ENCODE results near the gene ETNK2. TPM values are rescaled to one million over a fixed set of nuclear protein-coding genes. Genes with fewer than 3 reads are reported as not detected.

Gene ETNK2
- total and polyA plus RNA-seq, 2 of the 8 experiments (the other 6 are each of a cell fraction or from before 2014, with no cell fraction given) = 20.1 to 26.7 TPM

DNA sequence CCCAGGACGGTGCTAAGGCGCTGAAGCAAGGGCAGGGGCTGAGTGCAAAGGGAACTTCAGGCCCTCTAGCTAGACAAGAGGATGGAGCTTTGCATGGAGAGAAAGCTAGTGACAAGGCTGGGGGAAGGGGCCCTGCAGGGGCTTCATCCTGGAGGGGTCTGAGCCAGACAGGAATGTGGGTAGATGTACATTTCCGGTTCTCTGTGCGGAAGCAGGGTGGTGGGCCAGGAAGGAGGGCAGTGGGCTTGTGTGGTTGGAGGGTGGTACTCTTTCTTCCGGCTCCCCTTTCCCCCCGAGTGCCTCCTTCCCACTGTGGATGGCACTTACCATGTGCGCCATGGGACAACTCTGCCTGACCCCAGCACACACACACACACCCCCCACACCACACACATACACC, 42.9 kb upstream of the ETNK2 start:
- peaks cover 7% of the 10 kb centered on the region for H3K23me2 ChIP-seq (ENCODE audit: low read depth, low read length)
- peaks cover 5% of the 10 kb centered on the region for H3K79me1 ChIP-seq (ENCODE audit: low read depth, low read length)
- no peaks in the 10 kb centered on the region for H3K9me3 ChIP-seq (ENCODE audit: insufficient read depth in 2 of 2, low read depth in 1 of 2, low read length in 1 of 2)
- no peak overlapping the region for H3K4me2 ChIP-seq (ENCODE audit: insufficient read depth in 1 of 2, low read depth in 2 of 2, low read length in 2 of 2)
- no peak overlapping the region for H3K4ac ChIP-seq (replicated peaks; ENCODE audit: insufficient read length, low read depth, low read length)
- H4K20me1 ChIP-seq (replicated peaks in 1 of 2; ENCODE audit: control insufficient read depth in 1 of 2, insufficient read depth in 2 of 2, low read length in 2 of 2) = peaks cover 0 to 6% of the 10 kb centered on the region in 2 experiments
- H3K36me3 ChIP-seq (ENCODE audit: control insufficient read depth in 2 of 4, insufficient read depth in 4 of 4, low read length in 3 of 4) = no peaks in the 10 kb centered on the region; a peak in 1 of 8 replicates
- H3K23ac ChIP-seq (ENCODE audit: insufficient read length) = no peak overlapping the region
- WGBS, 2 experiments (ENCODE audit: extremely low coverage in 1 of 2, insufficient coverage in 1 of 2, insufficient read length in 1 of 2, insufficient replicate concordance in 2 of 2, low coverage in 1 of 2, low lambda C conversion rate in 2 of 2, missing lambda C conversion rate in 1 of 2) = 96% methylated on average over 7 of the region's 7 CpGs; no CpG with 5 or more reads in 1 of the 2 experiments
- FAIRE-seq = no peak
- no peak overlapping the region for H2BK15ac ChIP-seq (ENCODE audit: low read length)
- peaks cover 0 to 5% (median 2%) of the 10 kb centered on the region in 4 experiments; a peak in 2 of 7 replicates for H3K27me3 ChIP-seq (replicated peaks in 1 of 4; ENCODE audit: control insufficient read depth in 3 of 4, extremely low read depth in 1 of 4, insufficient read depth in 3 of 4, low read length in 3 of 4)
- H3K18ac ChIP-seq (ENCODE audit: extremely low read depth, low read length) = no peak overlapping the region
- H2BK20ac ChIP-seq (ENCODE audit: low read length) = 0 out of 2 replicates have a peak overlapping the region, but pooled peaks have one; percentile 2
- H3K27ac ChIP-seq (ENCODE audit: low read depth, low read length) = no peak overlapping the region
- no peak overlapping the region for H2AFZ ChIP-seq (ENCODE audit: low read length)
- peak overlapping the region; percentile 9; the same call in 1 of the 2 replicates for H4K8ac ChIP-seq (ENCODE audit: extremely low read depth, insufficient read depth, low read length)
- peaks cover 0 to 5% (median 0%) of the 10 kb centered on the region in 4 experiments; a peak in 3 of 7 replicates for H3K4me1 ChIP-seq (replicated peaks in 1 of 4; ENCODE audit: control insufficient read depth in 3 of 4, insufficient read depth in 4 of 4, low read length in 3 of 4)
- ChIA-PET CTCF (ENCODE audit: partially characterized antibody) (interaction anchor here (0.6 to 7.0 kb wide), 9 partner anchors 10 to 201 kb away, joined by 3 to 73 read pairs (median 4); partner anchors contain the start of genes GOLT1A and REN), POLR2A (ENCODE audit: partially characterized antibody) (interaction anchor here (0.7 to 1.8 kb wide), 2 partner anchors 10 to 19 kb away, joined by 3 to 8 read pairs; partner anchors contain the start of gene GOLT1A)
- no peak overlapping the region for H2BK5ac ChIP-seq (ENCODE audit: low read depth, low read length)
- peak overlapping the region; percentile 61 for H4K91ac ChIP-seq (replicated peaks; ENCODE audit: insufficient read length, low read length)
- H3K56ac ChIP-seq (replicated peaks; ENCODE audit: insufficient read length, low read depth, low read length) = peak overlapping the region; percentile 100
- no peak overlapping the region for H3K14ac ChIP-seq (ENCODE audit: insufficient read length)
- H2AK5ac ChIP-seq (ENCODE audit: low read depth, low read length) = peak overlapping the region; percentile 9; the same call in 1 of the 2 replicates
- H4K5ac ChIP-seq (ENCODE audit: insufficient read length, low read depth, low read length) = no peak overlapping the region
- H3K4me3 ChIP-seq (ENCODE audit: extremely low read depth in 1 of 4, insufficient read depth in 2 of 4, low read depth in 3 of 4, low read length in 4 of 4) = no peak overlapping the region
- no peak for DNase-seq (ENCODE audit: low read depth in 1 of 2, low spot score in 2 of 2)
- no peak overlapping the region for H3K9ac ChIP-seq (replicated peaks in 1 of 4; ENCODE audit: extremely low read depth in 1 of 4, low read depth in 3 of 4, low read length in 3 of 4)
- H2BK12ac ChIP-seq (ENCODE audit: low read depth, low read length) = peak overlapping the region; percentile 5; the same call in 1 of the 2 replicates
- H3K79me2 ChIP-seq (ENCODE audit: control insufficient read depth in 1 of 2, insufficient read depth in 2 of 2, low read length in 2 of 2) = no peaks in the 10 kb centered on the region
- no peak overlapping the region for H2BK120ac ChIP-seq (replicated peaks; ENCODE audit: low read depth, low read length)
- TF ChIP-seq, protein P1, sequence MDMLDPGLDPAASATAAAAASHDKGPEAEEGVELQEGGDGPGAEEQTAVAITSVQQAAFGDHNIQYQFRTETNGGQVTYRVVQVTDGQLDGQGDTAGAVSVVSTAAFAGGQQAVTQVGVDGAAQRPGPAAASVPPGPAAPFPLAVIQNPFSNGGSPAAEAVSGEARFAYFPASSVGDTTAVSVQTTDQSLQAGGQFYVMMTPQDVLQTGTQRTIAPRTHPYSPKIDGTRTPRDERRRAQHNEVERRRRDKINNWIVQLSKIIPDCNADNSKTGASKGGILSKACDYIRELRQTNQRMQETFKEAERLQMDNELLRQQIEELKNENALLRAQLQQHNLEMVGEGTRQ (IDR thresholded peaks at IDR 0.05; ENCODE audit: low read length) = no peak
- TF ChIP-seq EZH2 (IDR thresholded peaks at IDR 0.05; ENCODE audit: low read depth, low read length, severe bottlenecking) = no peak
- TF ChIP-seq EP300 (IDR thresholded peaks at IDR 0.05; ENCODE audit: borderline replicate concordance in 1 of 2, low read depth in 2 of 2, low read length in 2 of 2) = no peak
- TF ChIP-seq TCF12 (IDR thresholded peaks at IDR 0.05; ENCODE audit: low read depth, low read length) = no peak
- no peak for TF ChIP-seq POU5F1 (IDR thresholded peaks at IDR 0.05; ENCODE audit: low read depth, low read length)
- no peak for TF ChIP-seq SP2 (IDR thresholded peaks at IDR 0.05; ENCODE audit: low read length)
- no peak for TF ChIP-seq JUND (IDR thresholded peaks at IDR 0.05; ENCODE audit: low read length)
- TF ChIP-seq KDM5A (IDR thresholded peaks at IDR 0.05; ENCODE audit: low read length) = no peak
- no peak for TF ChIP-seq TAF1 (IDR thresholded peaks at IDR 0.05; ENCODE audit: low read depth, low read length)
- TF ChIP-seq JUN (IDR thresholded peaks at IDR 0.05; ENCODE audit: low read depth, low read length) = no peak
- TF ChIP-seq SAP30 (IDR thresholded peaks at IDR 0.05; ENCODE audit: insufficient read depth, insufficient replicate concordance, low read length) = no peak
- TF ChIP-seq, protein P2, sequence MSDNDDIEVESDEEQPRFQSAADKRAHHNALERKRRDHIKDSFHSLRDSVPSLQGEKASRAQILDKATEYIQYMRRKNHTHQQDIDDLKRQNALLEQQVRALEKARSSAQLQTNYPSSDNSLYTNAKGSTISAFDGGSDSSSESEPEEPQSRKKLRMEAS (IDR thresholded peaks at IDR 0.05) = no peak
